ENCODE measurements around the gene ARIH1. TPM values are rescaled to one million over a fixed set of nuclear protein-coding genes. Genes with fewer than 3 reads are reported as not detected.

Gene ARIH1
- total RNA-seq, 2 experiments from 2014 or later: 170 to 175 TPM

DNA sequence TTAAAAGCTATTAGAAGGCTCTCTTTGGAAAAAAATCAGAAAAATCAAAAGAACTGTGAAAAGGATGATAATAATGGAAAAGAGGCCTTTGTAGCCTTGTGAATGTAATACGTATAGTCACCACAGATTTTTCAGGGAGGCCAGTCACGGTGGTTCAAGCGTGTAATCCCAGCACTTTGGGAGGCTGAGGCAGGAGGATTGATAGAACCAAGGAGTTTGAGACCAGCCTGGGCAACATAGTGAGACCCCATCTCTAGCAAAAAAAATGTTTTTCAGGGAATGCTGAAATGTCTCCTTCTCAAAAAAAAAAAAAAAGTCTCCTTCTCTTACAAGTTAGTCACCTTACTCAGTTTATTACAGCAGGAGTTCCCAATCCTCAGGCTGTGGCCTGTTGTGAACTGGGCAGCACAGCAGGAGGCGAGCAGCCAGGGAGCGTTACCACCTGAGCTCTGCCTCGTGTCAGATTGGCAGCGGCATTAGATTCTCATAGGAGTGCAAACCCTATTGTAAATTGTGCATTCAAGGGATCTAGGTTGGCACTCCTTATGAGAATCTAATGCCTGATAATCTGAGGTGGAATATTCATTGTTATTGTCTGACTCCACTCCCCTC lies 15.9 kb downstream of the ARIH1 start:
- Mint-ChIP-seq H3K27ac (no peak overlapping the region), H3K27me3 (no peaks in the 10 kb centered on the region), H3K9me3 (no peaks in the 10 kb centered on the region), H3K4me3 (no peak overlapping the region), H3K4me1 (ENCODE audit: low read depth) (peaks cover 68% of the 10 kb centered on the region), H3K36me3 (ENCODE audit: low read depth) (peaks cover 9% of the 10 kb centered on the region)
- TF ChIP-seq CTCF (IDR thresholded peaks at IDR 0.05): no peak
- POLR2A ChIA-PET: no interaction called here
- intact Hi-C loops (cut with micrococcal nuclease): no loop called here
- ATAC-seq: no peak
- CTCF ChIA-PET: no interaction called here
- no peak for DNase-seq

DNA sequence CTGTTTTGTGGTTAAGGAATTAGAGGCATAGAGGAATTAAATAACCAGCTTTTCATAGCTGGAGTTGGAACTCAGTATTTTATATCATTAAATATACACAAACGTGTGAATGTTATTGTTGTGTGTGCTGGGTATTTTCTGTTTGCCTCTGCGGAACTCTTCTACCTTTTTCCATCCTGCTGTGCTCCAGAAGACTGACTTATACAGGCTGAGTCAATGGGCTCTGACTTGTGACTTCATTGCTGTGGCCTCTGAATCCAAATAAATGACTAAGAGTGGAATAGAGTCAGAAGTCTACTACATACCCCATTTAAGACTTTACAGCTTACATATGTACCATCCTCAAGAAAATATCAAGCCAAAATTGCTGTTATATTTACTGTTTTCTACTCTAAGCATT lies 17.6 kb downstream of the ARIH1 start:
- intact Hi-C loops (cut with micrococcal nuclease): no loop called here
- DNase-seq: no peak
- Mint-ChIP-seq H3K9me3 (no peaks in the 10 kb centered on the region), H3K36me3 (ENCODE audit: low read depth) (peaks cover 8% of the 10 kb centered on the region), H3K27ac (no peak overlapping the region), H3K4me3 (no peak overlapping the region), H3K27me3 (no peaks in the 10 kb centered on the region), H3K4me1 (ENCODE audit: low read depth) (peaks cover 69% of the 10 kb centered on the region)
- POLR2A ChIA-PET: interaction anchor here (4.3 kb wide), 1 partner anchor 17 kb away, joined by 19 read pairs; the partner anchor contains the start of gene ARIH1
- peak; percentile 62 for ATAC-seq
- CTCF ChIA-PET: interaction anchor here (0.6 to 2.1 kb wide), 5 partner anchors 16 to 179 kb away, joined by 3 to 4 read pairs (median 3); no protein-coding TSS in a partner anchor
- TF ChIP-seq CTCF (IDR thresholded peaks at IDR 0.05): no peak

- CTCF ChIA-PET: interaction anchor here (1.2 to 2.1 kb wide), 4 partner anchors 16 to 180 kb away, joined by 3 to 5 read pairs (median 4); no protein-coding TSS in a partner anchor
- intact Hi-C loops (cut with micrococcal nuclease): no loop called here
- Mint-ChIP-seq H3K27ac (no peak overlapping the region), H3K9me3 (no peaks in the 10 kb centered on the region), H3K4me1 (ENCODE audit: low read depth) (peaks cover 72% of the 10 kb centered on the region), H3K4me3 (no peak overlapping the region), H3K36me3 (ENCODE audit: low read depth) (peaks cover 11% of the 10 kb centered on the region), H3K27me3 (no peaks in the 10 kb centered on the region)
- TF ChIP-seq CTCF (IDR thresholded peaks at IDR 0.05): no peak
- POLR2A ChIA-PET: interaction anchor here (4.3 kb wide), 1 partner anchor 18 kb away, joined by 19 read pairs; the partner anchor contains the start of gene ARIH1
- DNase-seq (no peak), ATAC-seq (no peak)
Measured at GRCh38 chr15:72492733-72493132, 18.6 kb downstream of the ARIH1 start.

DNA sequence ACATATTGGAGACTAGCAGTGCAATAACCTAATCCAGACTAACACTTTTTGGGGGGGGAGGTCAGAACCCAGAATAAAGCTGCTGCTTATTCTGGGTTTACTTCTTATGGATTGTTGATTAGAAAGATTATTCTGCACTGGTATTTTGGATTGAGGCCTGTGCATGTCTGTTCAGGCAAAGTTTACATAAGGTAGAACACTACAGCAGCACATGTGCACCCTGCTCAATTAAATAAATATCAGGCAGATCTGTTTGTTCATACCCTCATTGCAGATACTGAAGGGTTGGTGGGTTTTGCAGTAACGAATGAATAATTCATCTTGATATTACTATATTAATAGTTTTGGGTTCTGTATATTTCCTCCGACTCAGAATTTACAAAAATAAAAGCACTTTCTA lies 19.1 kb downstream of the ARIH1 start:
- no peak for ATAC-seq
- Mint-ChIP-seq H3K9me3 (no peaks in the 10 kb centered on the region), H3K27me3 (no peaks in the 10 kb centered on the region), H3K4me3 (no peak overlapping the region), H3K4me1 (ENCODE audit: low read depth) (peaks cover 71% of the 10 kb centered on the region), H3K27ac (no peak overlapping the region), H3K36me3 (ENCODE audit: low read depth) (peaks cover 12% of the 10 kb centered on the region)
- POLR2A ChIA-PET: interaction anchor here (4.3 kb wide), 1 partner anchor 19 kb away, joined by 19 read pairs; the partner anchor contains the start of gene ARIH1
- no peak for TF ChIP-seq CTCF (IDR thresholded peaks at IDR 0.05)
- DNase-seq: no peak
- CTCF ChIA-PET: interaction anchor here (1.2 to 2.1 kb wide), 5 partner anchors 15 to 180 kb away, joined by 3 to 5 read pairs (median 4); no protein-coding TSS in a partner anchor
- intact Hi-C loops (cut with micrococcal nuclease): no loop called here

DNA sequence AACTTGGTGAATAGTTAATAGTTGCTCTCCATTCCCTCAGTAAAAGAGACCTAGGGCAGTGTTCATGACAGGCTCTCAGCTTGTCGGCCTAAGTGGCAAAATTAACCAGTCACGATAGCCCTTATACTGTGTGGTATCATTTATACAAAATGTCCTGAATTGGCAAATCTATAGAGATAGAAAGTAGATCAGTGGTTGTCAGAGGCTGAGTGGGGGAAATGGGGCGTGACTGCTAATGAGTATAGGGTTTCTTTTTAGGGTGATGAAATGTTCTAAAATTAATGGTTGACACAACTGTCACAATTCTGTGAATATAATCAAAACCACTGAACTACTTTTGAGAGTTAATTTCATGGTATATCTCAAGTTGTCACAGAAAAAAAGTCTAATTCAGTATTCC lies 20.9 kb downstream of the ARIH1 start:
- no peak for ATAC-seq
- Mint-ChIP-seq H3K27ac (no peak overlapping the region), H3K36me3 (ENCODE audit: low read depth) (peaks cover 10% of the 10 kb centered on the region), H3K4me1 (ENCODE audit: low read depth) (peaks cover 64% of the 10 kb centered on the region), H3K9me3 (no peaks in the 10 kb centered on the region), H3K27me3 (no peaks in the 10 kb centered on the region), H3K4me3 (no peak overlapping the region)
- DNase-seq: no peak
- POLR2A ChIA-PET: interaction anchor here (1.1 to 4.3 kb wide), 5 partner anchors 9 to 119 kb away, joined by 3 to 19 read pairs (median 4); partner anchors contain the start of genes ARIH1 and HEXA
- intact Hi-C loops (cut with micrococcal nuclease): no loop called here
- CTCF ChIA-PET: interaction anchor here (1.0 to 2.2 kb wide), 8 partner anchors 8 to 87 kb away, joined by 3 to 5 read pairs (median 4); no protein-coding TSS in a partner anchor
- no peak for TF ChIP-seq CTCF (IDR thresholded peaks at IDR 0.05)
